Measurements from ENCODE around the gene PARD3.

Gene PARD3

GRCh38 chr10:34739915-34740314, 75.2 kb downstream of the PARD3 start:
- TF ChIP-seq CTCF (IDR thresholded peaks at IDR 0.05; ENCODE audit: insufficient read depth, low read depth, low read length, missing control alignments), result no peak
- DNase-seq (ENCODE audit: low read depth), result no peak
- H3K4me3 ChIP-seq (ENCODE audit: low read depth, low read length), result no peak overlapping the region

GRCh38 chr10:34737772-34738169, 77.3 kb downstream of the PARD3 start:
- no peak overlapping the region for H3K4me3 ChIP-seq (ENCODE audit: low read depth, low read length)
- no peak for DNase-seq (ENCODE audit: low read depth)
- no peak for TF ChIP-seq CTCF (IDR thresholded peaks at IDR 0.05; ENCODE audit: insufficient read depth, low read depth, low read length, missing control alignments)

- TF ChIP-seq CTCF (IDR thresholded peaks at IDR 0.05; ENCODE audit: insufficient read depth, low read depth, low read length, missing control alignments), result no peak
These were observed 77.9 kb downstream of the PARD3 start for GRCh38 chr10:34736976-34737771.

GRCh38 chr10:34734918-34735317, 80.2 kb downstream of the PARD3 start:
- no peak for TF ChIP-seq CTCF (IDR thresholded peaks at IDR 0.05; ENCODE audit: insufficient read depth, low read depth, low read length, missing control alignments)
- H3K4me3 ChIP-seq (ENCODE audit: low read depth, low read length), result no peak overlapping the region
- DNase-seq (ENCODE audit: low read depth), result no peak

More at GRCh38 chr10:34736976-34737771, 77.9 kb downstream of the PARD3 start:
- H3K4me3 ChIP-seq (ENCODE audit: low read depth, low read length), result no peak overlapping the region
- no peak for DNase-seq (ENCODE audit: low read depth)

- H3K4me3 ChIP-seq (ENCODE audit: low read depth, low read length), result no peak overlapping the region
- DNase-seq (ENCODE audit: low read depth), result peak; percentile 8
- TF ChIP-seq CTCF (IDR thresholded peaks at IDR 0.05; ENCODE audit: insufficient read depth, low read depth, low read length, missing control alignments), result peak; percentile 26
These were observed 82.2 kb downstream of the PARD3 start for GRCh38 chr10:34732926-34733325.

- no peak overlapping the region for H3K4me3 ChIP-seq (ENCODE audit: low read depth, low read length)
- TF ChIP-seq CTCF (IDR thresholded peaks at IDR 0.05; ENCODE audit: insufficient read depth, low read depth, low read length, missing control alignments), result no peak
- DNase-seq (ENCODE audit: low read depth), result no peak
These were observed 83.0 kb downstream of the PARD3 start for GRCh38 chr10:34731885-34732701.
